ENCODE results near the gene MADCAM1.

Gene MADCAM1

DNA sequence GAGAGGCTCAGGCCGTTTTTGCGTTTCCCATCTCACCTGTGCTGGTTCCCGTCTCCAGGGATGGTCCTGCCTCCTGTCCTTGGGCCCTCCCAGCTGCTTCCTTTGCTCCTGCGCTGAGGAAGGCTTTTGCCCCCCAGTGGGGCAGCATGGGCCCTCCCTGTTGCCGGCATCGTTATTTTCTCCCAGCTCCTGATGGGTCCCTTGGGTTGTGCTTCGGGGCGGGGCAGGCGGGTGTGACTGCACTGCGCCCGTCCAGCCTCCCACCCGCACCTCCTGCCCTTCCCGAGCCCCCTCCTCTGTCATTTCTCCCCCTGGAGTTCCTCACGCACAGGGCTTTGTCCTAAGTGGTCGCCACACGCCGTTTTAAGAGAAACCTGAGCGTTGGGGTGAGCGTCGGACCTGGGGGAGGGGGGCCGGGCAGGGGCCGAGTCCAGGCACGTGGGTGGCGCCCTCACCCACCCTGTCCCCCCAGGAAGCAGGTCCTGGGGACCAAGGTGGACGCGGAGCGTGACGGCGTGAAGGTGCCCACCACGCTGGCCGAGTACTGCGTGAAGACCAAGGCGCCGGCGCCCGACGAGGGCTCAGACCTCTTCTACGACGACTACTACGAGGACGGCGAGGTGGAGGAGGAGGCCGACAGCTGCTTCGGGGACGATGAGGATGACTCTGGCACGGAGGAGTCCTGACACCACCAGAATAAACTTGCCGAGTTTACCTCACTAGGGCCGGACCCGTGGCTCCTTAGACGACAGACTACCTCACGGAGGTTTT, 44.8 kb downstream of the MADCAM1 start:
- no peak overlapping the region for H3K4me3 ChIP-seq (replicated peaks in 1 of 2; ENCODE audit: low read depth in 2 of 2, low read length in 2 of 2)
- DNase-seq (ENCODE audit: low read depth in 2 of 2) = no peak
- TF ChIP-seq, protein P1, sequence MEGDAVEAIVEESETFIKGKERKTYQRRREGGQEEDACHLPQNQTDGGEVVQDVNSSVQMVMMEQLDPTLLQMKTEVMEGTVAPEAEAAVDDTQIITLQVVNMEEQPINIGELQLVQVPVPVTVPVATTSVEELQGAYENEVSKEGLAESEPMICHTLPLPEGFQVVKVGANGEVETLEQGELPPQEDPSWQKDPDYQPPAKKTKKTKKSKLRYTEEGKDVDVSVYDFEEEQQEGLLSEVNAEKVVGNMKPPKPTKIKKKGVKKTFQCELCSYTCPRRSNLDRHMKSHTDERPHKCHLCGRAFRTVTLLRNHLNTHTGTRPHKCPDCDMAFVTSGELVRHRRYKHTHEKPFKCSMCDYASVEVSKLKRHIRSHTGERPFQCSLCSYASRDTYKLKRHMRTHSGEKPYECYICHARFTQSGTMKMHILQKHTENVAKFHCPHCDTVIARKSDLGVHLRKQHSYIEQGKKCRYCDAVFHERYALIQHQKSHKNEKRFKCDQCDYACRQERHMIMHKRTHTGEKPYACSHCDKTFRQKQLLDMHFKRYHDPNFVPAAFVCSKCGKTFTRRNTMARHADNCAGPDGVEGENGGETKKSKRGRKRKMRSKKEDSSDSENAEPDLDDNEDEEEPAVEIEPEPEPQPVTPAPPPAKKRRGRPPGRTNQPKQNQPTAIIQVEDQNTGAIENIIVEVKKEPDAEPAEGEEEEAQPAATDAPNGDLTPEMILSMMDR (IDR thresholded peaks at IDR 0.05; ENCODE audit: low read depth, low read length) = no peak

DNA sequence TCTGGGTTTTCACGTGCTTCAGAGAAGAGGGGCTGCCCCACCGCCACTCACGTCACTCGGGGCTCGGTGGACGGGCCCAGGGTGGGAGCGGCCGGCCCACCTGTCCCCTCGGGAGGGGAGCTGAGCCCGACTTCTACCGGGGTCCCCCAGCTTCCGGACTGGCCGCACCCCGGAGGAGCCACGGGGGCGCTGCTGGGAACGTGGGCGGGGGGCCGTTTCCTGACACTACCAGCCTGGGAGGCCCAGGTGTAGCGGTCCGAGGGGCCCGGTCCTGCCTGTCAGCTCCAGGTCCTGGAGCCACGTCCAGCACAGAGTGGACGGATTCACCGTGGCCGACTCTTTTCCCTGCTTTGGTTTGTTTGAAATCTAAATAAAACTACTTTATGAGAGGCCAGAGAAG, 45.4 kb downstream of the MADCAM1 start:
- H3K4me3 ChIP-seq (replicated peaks in 1 of 2; ENCODE audit: low read depth in 2 of 2, low read length in 2 of 2) = no peak overlapping the region
- no peak for DNase-seq (ENCODE audit: low read depth in 2 of 2)
- TF ChIP-seq, protein P1 (IDR thresholded peaks at IDR 0.05; ENCODE audit: low read depth, low read length) = no peak

DNA sequence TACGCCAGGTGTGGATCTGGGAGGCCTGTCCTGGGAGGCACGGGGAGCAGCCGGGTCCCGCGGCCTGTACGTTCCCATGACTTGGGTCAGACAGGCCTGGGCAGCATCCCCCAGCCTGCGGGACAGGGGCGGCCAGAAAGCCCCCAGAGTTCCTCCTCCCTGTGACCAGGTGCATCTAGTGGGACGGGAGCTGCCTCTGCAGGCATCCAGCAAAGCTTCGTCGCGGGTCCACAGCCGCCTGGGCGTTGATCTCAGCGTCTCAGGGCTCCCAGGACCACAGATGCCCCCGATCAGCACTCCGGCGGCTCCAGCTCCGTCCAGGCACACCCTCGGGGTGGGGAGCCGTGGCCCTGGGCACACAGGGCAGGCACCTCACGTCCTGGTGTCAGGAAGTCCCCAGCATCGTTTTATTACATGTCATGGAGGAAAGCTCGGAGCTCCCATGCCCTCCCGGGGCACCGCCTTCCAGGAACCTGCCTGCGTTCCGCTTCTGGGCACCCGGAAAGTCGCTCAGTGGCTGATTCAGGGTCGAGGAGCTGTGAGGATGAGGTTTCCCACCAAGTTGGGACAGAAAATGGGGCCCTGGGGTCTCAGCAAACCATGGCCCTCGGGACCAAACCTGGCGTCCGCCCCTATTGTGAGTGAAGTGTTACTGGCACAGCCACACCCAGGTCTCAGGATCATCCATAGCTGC, 46.0 kb downstream of the MADCAM1 start:
- no peak for DNase-seq (ENCODE audit: low read depth in 2 of 2)
- no peak overlapping the region for H3K4me3 ChIP-seq (replicated peaks in 1 of 2; ENCODE audit: low read depth in 2 of 2, low read length in 2 of 2)
- TF ChIP-seq, protein P1 (IDR thresholded peaks at IDR 0.05; ENCODE audit: low read depth, low read length) = no peak

DNA sequence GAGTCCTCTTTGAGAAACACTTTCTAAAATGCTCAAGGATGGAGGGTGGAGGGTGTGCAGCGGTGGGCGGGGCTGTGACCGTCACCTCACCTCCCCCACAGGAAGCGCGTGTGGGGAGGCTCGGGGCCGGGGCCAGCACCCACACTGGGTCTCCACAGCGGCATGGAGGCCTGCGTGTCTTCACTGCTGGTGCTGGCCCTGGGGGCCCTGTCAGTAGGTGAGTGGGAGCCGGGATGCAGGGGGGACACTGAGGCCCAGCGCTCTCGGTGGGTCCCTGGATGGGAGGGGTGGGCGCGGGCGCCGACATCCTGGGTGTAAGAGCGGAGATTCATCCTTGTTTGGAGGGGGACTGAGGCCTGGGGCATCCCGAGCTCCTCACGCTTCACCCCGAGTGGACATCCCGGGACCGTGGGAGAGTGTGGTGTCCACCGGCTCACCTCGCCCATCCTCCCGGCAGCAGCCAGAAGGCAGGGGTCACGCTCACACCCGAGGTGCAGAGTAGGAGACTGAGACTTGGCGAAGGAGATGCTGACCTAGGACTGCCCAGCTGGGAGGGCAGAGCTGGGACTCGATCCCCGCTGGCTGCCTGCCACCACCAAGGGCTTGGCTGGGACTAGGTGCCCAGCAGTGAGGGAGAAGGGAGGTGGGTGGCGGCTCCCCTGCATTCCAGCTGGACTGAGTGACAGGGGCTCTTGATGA, 47.8 kb downstream of the MADCAM1 start, which contains the start of gene GZMM:
TSS of gene GZMM (plus strand) at position 144 of the 699 bp plus-strand sequence. CDS start at position 163, 19 bp downstream.
- TF ChIP-seq, protein P1 (IDR thresholded peaks at IDR 0.05; ENCODE audit: low read depth, low read length) = no peak
- H3K4me3 ChIP-seq (replicated peaks in 1 of 2; ENCODE audit: low read depth in 2 of 2, low read length in 2 of 2) = no peak within 1 kb of the TSS
- DNase-seq (ENCODE audit: low read depth in 2 of 2) = no peak

DNA sequence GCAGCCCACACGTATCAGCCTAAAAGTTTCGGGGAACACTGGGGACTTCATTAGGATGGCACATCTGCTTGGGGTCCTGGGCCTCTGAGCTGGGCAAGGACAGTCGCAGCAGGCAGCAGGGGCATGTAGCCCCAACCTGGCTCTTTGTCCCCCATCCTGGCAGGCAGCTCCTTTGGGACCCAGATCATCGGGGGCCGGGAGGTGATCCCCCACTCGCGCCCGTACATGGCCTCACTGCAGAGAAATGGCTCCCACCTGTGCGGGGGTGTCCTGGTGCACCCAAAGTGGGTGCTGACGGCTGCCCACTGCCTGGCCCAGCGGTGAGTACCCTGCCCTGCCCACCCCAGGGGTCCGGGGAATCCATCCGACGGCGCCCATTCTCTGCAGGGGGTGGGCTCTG, 50.8 kb downstream of the MADCAM1 start:
- TF ChIP-seq, protein P1 (IDR thresholded peaks at IDR 0.05; ENCODE audit: low read depth, low read length) = no peak
- no peak overlapping the region for H3K4me3 ChIP-seq (replicated peaks in 1 of 2; ENCODE audit: low read depth in 2 of 2, low read length in 2 of 2)
- no peak for DNase-seq (ENCODE audit: low read depth in 2 of 2)

DNA sequence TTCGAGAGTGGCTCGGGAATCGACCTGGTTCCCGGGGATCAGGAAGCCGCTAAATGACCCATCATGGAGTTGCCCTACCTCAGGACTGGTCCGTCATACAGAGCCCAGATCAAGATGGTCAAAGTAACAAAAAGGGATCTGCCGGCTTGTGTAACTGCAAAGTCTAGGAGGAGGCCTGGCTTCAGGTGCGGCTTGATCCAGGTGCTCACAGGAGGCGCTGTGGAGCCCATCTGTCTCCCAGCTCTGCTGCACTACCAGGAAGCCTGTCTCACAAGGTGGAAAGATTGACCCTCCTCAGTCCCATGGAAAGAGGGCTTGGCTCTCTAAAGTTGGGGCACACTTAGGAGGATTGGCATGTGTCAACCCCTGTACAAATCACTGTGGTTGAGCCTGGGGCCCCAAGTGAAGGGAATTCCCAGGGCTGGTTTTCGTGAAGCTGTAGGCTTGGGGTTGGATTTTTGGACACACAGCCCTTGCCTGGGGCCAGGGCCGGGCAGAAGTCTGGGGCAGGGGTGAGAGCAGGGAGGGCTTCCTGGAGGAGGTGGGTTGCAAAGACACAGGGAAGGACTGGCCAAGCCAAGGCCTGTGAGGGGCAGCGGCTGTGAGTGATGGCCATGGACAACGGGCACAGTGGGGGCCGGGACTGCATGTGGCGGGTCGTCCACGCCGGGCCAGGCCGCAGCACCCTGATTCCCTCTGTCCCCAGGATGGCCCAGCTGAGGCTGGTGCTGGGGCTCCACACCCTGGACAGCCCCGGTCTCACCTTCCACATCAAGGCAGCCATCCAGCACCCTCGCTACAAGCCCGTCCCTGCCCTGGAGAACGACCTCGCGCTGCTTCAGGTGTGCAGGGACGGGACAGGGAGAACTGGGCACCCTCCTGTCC, 51.8 kb downstream of the MADCAM1 start:
- no peak for DNase-seq (ENCODE audit: low read depth in 2 of 2)
- no peak overlapping the region for H3K4me3 ChIP-seq (replicated peaks in 1 of 2; ENCODE audit: low read depth in 2 of 2, low read length in 2 of 2)
- TF ChIP-seq, protein P1 (IDR thresholded peaks at IDR 0.05; ENCODE audit: low read depth, low read length) = no peak

Measured in cardiac fibroblast (primary cell).